HG02938 (cell line): ENCODE results near the gene GNB1.

Experiments used
- ATAC-seq: cut with Tn5 transposase; IDR thresholded peaks from one replicate; pipeline ENCODE4 v1.9.1; 2021; ENCODE audit warnings: mild to moderate bottlenecking, moderate library complexity; ENCODE audit not compliant: unreplicated experiment

Gene GNB1

GRCh38 chr1:1832820-1833219, 58.1 kb downstream of the GNB1 start:
- no peak for ATAC-seq

- no peak for ATAC-seq
Observed at GRCh38 chr1:1832166-1832565, 58.7 kb downstream of the GNB1 start.

GRCh38 chr1:1827089-1827848, 63.6 kb downstream of the GNB1 start:
- ATAC-seq: no peak

GRCh38 chr1:1826356-1827088, 64.4 kb downstream of the GNB1 start:
- no peak for ATAC-seq

- no peak for ATAC-seq
Observed at GRCh38 chr1:1825217-1825616, 65.7 kb downstream of the GNB1 start.

- no peak for ATAC-seq
Observed at GRCh38 chr1:1819762-1820161, 71.1 kb downstream of the GNB1 start.

- ATAC-seq: no peak
Observed at GRCh38 chr1:1817221-1817620, 73.7 kb downstream of the GNB1 start.

GRCh38 chr1:1815606-1816281, 75.1 kb downstream of the GNB1 start:
- ATAC-seq: no peak

- no peak for ATAC-seq
Observed at GRCh38 chr1:1809489-1809888, 81.4 kb downstream of the GNB1 start.

GRCh38 chr1:1808206-1808605, 82.7 kb downstream of the GNB1 start:
- ATAC-seq: no peak

- no peak for ATAC-seq
Observed at GRCh38 chr1:1806890-1807289, 84.0 kb downstream of the GNB1 start.

GRCh38 chr1:1804301-1804700, 86.6 kb downstream of the GNB1 start:
- no peak for ATAC-seq

- ATAC-seq: no peak
Observed at GRCh38 chr1:1802871-1803270, 88.0 kb downstream of the GNB1 start.

- peak; percentile 79 for ATAC-seq
Observed at GRCh38 chr1:1799716-1800115, 91.2 kb downstream of the GNB1 start.

GRCh38 chr1:1797731-1798341, 93.1 kb downstream of the GNB1 start:
- no peak for ATAC-seq

- no peak for ATAC-seq
Observed at GRCh38 chr1:1796466-1796865, 94.4 kb downstream of the GNB1 start.

GRCh38 chr1:1794999-1795398, 95.9 kb downstream of the GNB1 start:
- ATAC-seq: no peak

GRCh38 chr1:1793481-1794244, 97.2 kb downstream of the GNB1 start:
- no peak for ATAC-seq

GRCh38 chr1:1788646-1789431, 102.0 kb downstream of the GNB1 start:
- no peak for ATAC-seq

- no peak for ATAC-seq
Observed at GRCh38 chr1:1788136-1788535, 102.8 kb downstream of the GNB1 start.
